Cardiac muscle cell (in vitro differentiated cells and primary cell): Measurements from ENCODE around the gene ADM. TPM values are rescaled to one million over a fixed set of nuclear protein-coding genes. Genes with fewer than 3 reads are reported as not detected.

Experiments used
- DNase-seq, 2 donors: peaks; one replicate each; pipeline versions ENCODE4 v3.0.0 to v3.0.0-alpha.2; 2010 to 2017; ENCODE audit warnings: low read depth in 1 of 2, low spot score in 1 of 2
- H3K27ac ChIP-seq: fragments of 200-600 bp; sonication (generic); 2 replicates; pipeline ENCODE4 v1.5.1; 2016
- H3K27me3 ChIP-seq: fragments of 200-600 bp; sonication (generic); 2 replicates; pipeline ENCODE4 v1.6.0; 2016; ENCODE audit warnings: control low read depth
- H3K36me3 ChIP-seq: fragments of 200-600 bp; sonication (generic); 2 replicates; pipeline ENCODE4 v1.5.1; 2016; ENCODE audit warnings: control low read depth
- H3K4me1 ChIP-seq: fragments of 200-600 bp; sonication (generic); 2 replicates; pipeline ENCODE4 v1.8.1; 2017; ENCODE audit warnings: low read depth, mild to moderate bottlenecking, mixed run types
- H3K4me3 ChIP-seq: fragments of 200-600 bp; sonication (generic); 2 replicates; pipeline ENCODE4 v1.5.1; 2016; ENCODE audit warnings: mild to moderate bottlenecking
- H3K9me3 ChIP-seq: fragments of 200-600 bp; sonication (generic); 2 replicates; pipeline ENCODE4 v1.5.1; 2017; ENCODE audit warnings: low read depth, mild to moderate bottlenecking, control low read depth
- polyA plus RNA-seq: library from polyadenylated mRNA; unstranded; fragments of >200 nt; fragmentation: Nextera tagmentation; extraction: Ambion mirVana; gene quantifications from 2 replicates; pipeline ENCODE4 v1.2.1, GENCODE V29; 2016
- total RNA-seq: library from RNA; depleted of rRNA; stranded (reverse); fragments of >200 nt; gene quantifications from 2 replicates; pipeline ENCODE4 v1.2.3, GENCODE V29; 2016
- TF ChIP-seq, protein P1 (sequence below): IDR thresholded peaks from 2 replicates; pipeline ENCODE4 v1.5.1; 2012; ENCODE audit warnings: low read depth, mild to moderate bottlenecking, low read length

Gene ADM
- total and polyA plus RNA-seq, 2 experiments from 2014 or later: 79.6 to 93.1 TPM

DNA sequence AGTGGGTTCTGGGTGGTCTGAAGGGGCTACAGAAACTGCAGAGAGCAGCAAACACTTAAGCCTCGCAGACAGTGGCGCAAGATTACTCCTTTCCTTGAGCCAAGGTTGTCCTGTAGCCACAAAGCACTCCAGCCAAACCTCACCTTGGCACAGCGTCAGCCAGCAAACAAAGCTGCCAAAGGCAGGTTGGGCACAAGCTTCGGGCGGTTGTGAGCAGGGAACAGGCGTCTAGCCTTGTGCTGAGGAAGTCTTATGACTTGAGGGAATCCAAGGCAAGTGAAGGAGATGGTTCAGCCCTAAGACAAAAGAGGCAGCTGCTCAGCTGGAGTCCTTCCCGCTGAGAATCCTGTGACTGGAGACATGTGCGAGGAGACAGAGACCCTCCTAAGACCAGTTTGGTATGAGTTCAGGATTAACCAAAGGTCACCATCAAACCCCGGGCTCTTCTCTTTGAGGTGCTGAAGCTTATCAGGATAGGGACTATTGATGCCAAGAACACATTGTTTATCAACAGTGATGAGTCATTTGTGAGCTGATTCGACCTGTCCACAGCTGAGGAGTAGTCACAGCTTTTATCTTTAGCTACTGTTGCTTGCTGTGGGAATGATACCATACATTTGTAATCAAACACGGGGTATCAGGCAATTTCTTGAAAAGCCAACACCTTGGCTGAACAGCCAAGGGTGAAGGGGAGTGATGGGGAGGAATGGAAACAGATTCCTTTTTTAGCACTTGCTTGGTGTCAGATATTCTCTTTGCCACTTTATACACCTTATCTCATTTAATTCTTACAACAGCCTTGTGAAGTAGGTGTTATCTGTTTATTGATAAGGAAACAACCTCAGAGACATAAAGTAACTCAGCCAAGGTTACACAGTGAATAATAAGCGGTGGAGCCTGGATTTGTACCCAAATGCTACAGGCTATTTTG is 4.6 kb downstream of the ADM start:
- Histone ChIP-seq H3K36me3 (no peaks in the 10 kb centered on the region), H3K27me3 (no peaks in the 10 kb centered on the region), H3K4me3 (no peak overlapping the region), H3K4me1 (peaks cover 15% of the 10 kb centered on the region), H3K9me3 (no peaks in the 10 kb centered on the region), H3K27ac (peak overlapping the region; percentile 46)
- TF ChIP-seq, protein P1, sequence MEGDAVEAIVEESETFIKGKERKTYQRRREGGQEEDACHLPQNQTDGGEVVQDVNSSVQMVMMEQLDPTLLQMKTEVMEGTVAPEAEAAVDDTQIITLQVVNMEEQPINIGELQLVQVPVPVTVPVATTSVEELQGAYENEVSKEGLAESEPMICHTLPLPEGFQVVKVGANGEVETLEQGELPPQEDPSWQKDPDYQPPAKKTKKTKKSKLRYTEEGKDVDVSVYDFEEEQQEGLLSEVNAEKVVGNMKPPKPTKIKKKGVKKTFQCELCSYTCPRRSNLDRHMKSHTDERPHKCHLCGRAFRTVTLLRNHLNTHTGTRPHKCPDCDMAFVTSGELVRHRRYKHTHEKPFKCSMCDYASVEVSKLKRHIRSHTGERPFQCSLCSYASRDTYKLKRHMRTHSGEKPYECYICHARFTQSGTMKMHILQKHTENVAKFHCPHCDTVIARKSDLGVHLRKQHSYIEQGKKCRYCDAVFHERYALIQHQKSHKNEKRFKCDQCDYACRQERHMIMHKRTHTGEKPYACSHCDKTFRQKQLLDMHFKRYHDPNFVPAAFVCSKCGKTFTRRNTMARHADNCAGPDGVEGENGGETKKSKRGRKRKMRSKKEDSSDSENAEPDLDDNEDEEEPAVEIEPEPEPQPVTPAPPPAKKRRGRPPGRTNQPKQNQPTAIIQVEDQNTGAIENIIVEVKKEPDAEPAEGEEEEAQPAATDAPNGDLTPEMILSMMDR: no peak
- peak in 1 of 2 donors; percentile 91 for DNase-seq

DNA sequence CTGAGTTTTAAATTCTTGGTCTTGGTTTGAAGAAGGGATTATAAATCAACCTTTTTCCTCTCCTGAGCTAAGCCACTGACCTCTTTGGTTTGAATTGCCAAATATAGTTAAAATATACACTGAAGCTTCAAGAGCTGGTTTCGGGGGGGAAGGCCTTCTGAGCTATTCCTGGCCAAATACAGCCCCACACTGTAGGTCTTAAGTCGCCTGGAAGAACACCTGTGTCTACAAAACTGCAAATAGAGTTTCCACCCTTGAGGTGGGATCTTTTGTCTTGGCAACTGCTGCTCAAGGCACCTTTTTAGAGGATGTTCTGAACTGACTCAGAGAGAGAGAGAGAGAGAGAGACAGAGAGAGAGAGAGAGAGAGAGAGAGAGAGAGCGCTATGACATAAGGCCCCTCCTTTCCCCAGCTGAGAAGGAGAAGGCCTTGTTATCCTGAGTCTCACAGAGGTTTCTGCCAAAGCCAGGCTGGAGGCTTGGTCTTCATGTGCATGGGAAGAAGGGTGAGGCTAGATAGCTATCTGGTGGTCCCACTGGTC is 5.5 kb downstream of the ADM start:
- Histone ChIP-seq H3K27me3 (no peaks in the 10 kb centered on the region), H3K9me3 (no peaks in the 10 kb centered on the region), H3K36me3 (no peaks in the 10 kb centered on the region), H3K4me3 (no peak overlapping the region), H3K4me1 (peaks cover 15% of the 10 kb centered on the region), H3K27ac (peak overlapping the region; percentile 46)
- DNase-seq: peak in 1 of 2 donors; percentile 42
- TF ChIP-seq, protein P1: no peak

DNA sequence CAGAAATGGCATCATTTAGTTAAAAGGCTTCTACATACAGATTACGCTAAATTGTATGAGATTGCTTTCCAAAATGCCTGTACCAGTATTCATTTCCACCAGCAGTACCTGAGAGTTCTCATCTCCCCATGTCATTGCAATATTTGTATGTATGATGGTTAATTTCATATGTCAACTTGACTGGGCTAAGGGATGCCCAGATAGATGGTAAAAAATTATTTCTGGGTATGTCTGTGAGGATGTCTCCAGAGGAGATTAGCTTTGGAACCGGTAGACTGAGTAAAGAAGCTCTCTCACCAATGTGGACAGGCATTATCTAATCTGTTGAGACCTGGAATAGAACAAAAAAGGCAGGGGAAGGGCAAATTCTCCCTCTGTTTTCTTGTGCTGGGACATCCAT is 6.9 kb downstream of the ADM start:
- TF ChIP-seq, protein P1: no peak
- no peak overlapping the region for H3K27ac ChIP-seq
- no peaks in the 10 kb centered on the region for H3K36me3 ChIP-seq
- no peaks in the 10 kb centered on the region for H3K9me3 ChIP-seq
- H3K4me3 ChIP-seq: no peak overlapping the region
- no peak for DNase-seq
- peaks cover 15% of the 10 kb centered on the region for H3K4me1 ChIP-seq
- no peaks in the 10 kb centered on the region for H3K27me3 ChIP-seq

DNA sequence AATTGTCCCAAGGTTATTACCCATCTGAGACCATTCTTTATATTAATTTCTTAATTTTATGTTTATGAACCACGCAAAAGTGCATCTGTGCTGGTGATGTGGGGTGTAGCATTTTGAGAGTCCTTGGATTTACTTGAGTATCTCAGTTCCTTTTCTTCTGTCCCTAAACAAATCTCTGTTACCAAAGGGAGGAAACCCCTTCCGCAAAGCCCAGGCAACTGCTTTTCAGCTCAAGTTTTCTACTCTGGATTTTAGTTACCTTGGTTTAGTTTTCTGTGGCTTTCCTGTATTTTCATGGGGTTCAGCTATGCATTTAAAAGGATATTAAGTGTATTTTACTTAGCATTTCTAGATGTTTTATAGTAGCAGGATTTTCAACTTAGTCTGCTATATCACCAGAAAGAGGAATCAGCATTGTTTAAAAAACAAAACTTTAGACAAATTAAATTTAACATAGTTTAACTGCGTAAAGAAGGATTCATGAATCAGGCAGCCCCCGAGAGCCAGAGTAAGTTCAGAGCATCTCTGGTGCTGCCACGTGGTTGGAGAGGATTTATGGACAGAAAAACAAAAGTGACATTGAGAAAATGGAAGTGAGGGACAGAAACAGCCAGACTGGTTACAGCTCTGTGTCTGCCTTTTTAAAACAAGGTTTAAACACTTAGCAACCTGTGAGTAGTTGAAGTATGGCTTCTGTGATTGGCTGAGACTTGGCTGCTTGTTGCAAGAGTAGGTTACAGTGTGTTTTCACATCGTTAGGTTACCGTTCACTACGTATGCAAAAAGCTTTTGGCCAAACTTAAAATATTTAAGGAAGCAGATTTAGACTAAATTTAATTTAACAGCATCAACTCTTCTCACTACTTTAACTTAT is 9.6 kb downstream of the ADM start:
- Histone ChIP-seq H3K27ac (no peak overlapping the region), H3K27me3 (no peaks in the 10 kb centered on the region), H3K36me3 (no peaks in the 10 kb centered on the region), H3K4me3 (no peak overlapping the region), H3K9me3 (no peaks in the 10 kb centered on the region), H3K4me1 (peaks cover 15% of the 10 kb centered on the region)
- DNase-seq: peak; percentile 70 to 71
- TF ChIP-seq, protein P1: no peak

DNA sequence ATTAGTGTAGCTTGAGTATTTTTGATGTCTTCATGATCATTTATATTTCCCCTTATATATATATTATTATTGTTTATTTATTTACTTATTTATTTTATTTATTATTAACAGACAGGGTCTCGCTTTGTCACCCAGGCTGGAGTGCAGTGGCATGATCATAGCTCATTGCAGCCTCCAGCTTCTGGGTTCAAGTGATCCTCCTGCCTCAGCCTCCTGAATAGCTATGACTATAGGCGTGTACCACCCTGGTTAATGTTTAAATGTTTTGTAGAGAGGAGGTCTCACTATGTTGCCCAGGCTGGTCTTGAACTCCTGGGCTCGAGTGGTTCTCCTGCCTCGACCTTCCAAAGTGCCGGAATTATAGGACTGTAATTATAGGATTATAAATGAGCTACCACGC is 10.2 kb downstream of the ADM start:
- Histone ChIP-seq H3K4me1 (peaks cover 9% of the 10 kb centered on the region), H3K27ac (no peak overlapping the region), H3K4me3 (no peak overlapping the region), H3K9me3 (no peaks in the 10 kb centered on the region), H3K27me3 (no peaks in the 10 kb centered on the region), H3K36me3 (no peaks in the 10 kb centered on the region)
- TF ChIP-seq, protein P1: no peak
- DNase-seq: no peak
